GM20000 (cell line): ENCODE data around the gene SCAPER.

Experiments
- DNase-seq: peaks from one replicate; pipeline ENCODE4 v3.0.0; 2012; ENCODE audit warnings: low spot score
- CTCF ChIP-seq: IDR thresholded peaks from 2 replicates; pipeline ENCODE4 v1.5.1; 2012; ENCODE audit warnings: mild to moderate bottlenecking, control low read depth; ENCODE audit errors: extremely low read depth, missing control alignments

SCAPER gene

GRCh38 chr15:76795217-76795616 is 109.9 kb downstream of the SCAPER start:
- no peak for TF ChIP-seq CTCF
- DNase-seq = no peak

DNA sequence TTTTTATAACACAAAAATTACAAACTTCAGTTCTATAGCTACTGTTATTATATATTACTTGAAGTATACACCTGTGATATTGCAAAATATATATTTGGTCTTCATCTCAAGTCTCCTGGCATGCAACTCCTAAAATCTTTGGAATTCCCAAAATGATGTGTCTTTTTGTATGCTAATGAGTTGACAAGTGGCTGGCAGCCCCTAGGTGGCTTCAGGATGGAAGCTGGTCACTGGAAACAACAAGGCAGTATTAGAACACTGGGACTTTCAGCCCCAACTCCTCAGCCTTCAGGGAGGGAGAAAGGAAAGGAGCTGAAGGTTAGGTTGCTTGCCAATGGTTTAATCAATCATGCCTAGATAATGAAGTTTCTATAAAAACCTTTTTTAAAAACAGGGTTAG is 112.0 kb downstream of the SCAPER start:
- no peak for DNase-seq
- TF ChIP-seq CTCF = no peak

DNA sequence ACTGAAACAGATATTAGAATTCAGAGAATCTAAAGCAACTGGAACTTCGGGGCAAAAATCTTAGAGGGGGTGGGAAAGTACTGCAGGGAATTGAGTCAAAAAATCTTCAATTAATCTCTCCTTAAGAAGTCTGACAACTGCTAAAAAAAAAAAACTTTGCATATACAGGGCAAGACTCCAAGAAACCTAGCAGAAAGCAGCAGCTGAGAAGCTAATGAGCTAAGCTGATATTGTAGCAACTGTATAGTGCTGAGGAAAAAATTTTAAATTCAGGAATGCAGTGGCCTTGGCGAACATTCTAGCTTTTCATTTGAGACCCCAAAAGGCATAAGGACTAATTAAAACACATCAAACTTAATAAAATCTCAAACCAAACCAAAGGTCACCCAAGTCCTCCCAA is 113.6 kb downstream of the SCAPER start:
- no peak for DNase-seq
- no peak for TF ChIP-seq CTCF

DNA sequence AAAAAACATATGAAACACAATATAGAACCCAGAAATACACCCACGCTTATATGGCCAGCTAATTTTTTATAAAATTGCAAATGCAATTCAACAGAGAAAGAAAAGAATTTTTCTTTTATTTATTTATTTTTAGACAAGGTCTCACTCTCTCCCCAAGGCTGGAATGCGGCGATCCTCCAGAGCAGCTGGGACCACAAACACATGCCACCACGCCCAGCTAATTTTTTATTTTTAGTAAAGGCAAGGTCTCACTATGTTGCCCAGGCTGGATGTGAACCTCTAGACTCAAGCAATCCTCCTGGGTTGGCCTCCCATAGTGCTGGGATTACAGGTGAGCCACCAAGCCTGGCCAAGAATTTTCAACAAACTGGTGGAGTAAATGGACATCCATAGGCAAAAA is 117.9 kb downstream of the SCAPER start:
- no peak for DNase-seq
- TF ChIP-seq CTCF = no peak

DNA sequence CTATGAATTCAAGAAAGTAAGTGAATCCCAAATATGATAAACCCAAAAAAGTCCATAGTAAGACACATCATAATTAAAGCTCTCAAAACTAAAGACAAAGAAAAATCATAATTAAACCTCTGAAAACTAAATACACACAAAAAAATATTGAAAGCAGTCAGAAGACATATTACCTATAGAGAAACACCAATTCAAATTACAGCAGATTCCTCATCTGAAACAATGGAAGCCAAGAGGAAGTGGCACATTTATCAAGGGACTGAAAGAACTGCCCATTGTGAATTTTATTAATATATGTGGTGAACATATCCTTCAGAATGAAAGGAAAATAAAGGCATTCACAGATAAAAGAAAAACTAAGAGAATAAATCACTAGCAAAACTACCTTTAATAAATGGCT is 128.2 kb downstream of the SCAPER start:
- TF ChIP-seq CTCF = no peak
- DNase-seq = no peak

DNA sequence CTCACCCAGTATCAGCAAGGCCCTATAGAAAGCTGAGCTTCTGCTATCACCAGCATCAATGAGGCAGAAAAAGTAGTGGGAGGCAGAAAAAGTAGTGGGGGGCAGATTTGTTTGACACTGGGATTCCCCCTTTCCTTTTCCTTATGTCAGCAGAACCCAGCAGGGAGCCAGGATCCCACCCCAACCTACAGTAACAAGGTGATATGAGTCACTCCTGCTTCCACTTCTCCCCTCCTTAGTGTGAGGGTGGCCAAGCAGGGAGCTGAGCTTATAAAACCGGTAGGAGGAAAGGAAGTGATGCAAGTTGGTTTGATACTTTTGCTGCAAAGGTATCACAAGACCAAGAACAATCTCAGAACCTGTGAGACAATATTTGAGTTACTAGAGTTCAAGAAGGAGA is 128.7 kb downstream of the SCAPER start:
- no peak for DNase-seq
- TF ChIP-seq CTCF = no peak

GRCh38 chr15:76773234-76773633 is 131.9 kb downstream of the SCAPER start:
- no peak for TF ChIP-seq CTCF
- DNase-seq = no peak
